GM19463 (cell line): Measurements from ENCODE around the gene OR5H15.
"Not testable (repeated sequence)": the region's sequence is repeated elsewhere in the genome, so short reads cannot be mapped to it uniquely, and the experiment has no call there.

Source experiments
- ATAC-seq: cut with Tn5 transposase; IDR thresholded peaks from one replicate; pipeline ENCODE4 v1.9.1; 2021; ENCODE audit warnings: mild to moderate bottlenecking, moderate library complexity; ENCODE audit not compliant: unreplicated experiment

Gene OR5H15

DNA sequence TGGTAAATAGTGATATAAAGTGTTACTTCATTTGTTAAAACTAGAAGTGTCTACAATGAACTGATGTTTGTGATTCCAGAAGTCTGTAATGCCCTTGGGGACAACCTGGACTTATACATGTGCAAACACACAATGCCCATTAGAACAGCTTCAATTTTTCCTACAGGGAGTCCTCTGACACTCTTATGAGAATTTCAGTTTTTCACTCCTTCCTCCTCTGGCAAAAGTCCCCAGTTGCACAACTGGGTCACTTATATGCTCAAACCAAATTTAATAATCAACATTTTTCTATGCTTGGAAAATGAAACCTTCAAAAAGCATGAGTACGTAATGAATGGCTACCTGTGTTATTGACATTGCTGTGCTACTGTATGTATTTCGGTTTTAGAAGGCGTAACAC is at the start of gene OR5H15:
Gene OR5H15 (plus strand): TSS at position 301 of the 400 bp plus-strand sequence. CDS start 2,004 bp downstream, outside the sequence.
- ATAC-seq: no peak

DNA sequence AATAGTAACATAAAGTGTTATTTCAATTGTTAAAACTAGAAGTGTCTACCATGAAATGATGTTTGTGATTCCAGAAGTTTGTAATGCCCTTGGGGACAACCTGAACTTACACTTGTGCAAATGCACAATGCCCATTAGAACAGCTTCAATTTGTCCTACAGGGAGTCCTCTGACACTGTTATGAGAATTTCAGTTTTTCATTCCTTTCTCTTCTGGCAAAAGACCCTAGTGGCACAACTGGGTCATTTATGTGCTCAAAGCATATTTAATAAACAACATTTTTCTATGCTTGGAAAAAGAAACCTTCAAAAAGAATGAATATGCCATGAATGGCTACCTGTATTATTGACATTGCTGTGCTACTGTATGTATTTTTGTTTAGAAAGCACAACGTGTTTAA is 36.1 kb upstream of the OR5H15 start, which contains the start of gene OR5H1:
Gene OR5H1 (plus strand): TSS at position 301 of the 400 bp plus-strand sequence. CDS start 1,977 bp downstream, outside the sequence.
- ATAC-seq: no peak

DNA sequence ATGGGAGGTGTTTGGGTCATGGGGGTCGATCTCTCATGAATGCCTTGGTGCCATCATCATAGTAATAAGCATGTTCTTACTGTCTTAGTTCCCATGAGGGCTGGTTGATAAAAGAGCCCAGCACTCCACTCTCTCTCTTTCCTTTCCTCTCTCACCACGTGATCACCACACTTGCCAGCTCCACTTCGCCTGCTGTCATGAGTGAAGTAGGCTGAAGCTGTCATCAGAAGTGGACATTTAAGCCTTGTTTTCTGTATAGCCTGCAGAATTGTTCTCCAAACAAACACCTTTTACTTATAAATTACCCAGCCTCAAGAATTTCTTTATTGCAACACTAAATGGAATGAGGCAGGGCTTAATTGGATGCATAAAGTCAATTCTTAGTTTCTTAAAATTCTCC is 29.9 kb upstream of the OR5H15 start:
- no peak for ATAC-seq

DNA sequence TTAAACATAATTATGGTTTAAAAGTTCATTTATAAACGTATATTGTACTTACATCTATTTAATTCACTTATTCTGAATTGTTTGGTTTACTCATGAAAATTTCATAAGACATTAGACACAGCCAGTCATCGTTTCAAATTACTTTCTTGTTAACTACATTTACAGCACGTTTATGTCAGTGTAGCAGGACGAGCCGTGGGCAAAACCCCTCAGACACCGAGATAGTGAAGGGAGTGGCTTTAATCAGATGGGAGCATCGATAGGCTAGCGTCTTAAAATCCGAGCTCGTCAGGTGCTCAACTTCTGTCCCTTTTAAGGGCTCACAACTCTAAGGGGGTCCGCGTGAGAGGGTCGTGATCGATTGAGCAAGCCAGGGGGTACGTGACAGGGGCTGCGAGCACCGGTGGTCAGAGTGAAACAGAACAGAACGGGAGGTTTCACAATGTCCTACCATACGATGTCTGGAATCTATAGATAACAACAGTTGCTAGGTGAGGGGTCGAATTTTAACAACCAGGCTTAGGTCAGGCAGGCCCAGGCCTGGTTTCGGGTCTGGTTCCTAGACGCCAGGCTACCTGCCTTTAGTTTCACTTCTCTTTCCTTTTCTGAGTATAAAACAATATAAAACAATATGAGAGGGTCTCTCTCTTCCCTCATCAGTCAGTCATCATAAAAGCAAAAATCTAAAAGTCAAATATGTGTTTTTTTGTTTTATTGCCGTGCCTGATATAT is 28.5 kb upstream of the OR5H15 start:
- ATAC-seq: not testable (repeated sequence)

DNA sequence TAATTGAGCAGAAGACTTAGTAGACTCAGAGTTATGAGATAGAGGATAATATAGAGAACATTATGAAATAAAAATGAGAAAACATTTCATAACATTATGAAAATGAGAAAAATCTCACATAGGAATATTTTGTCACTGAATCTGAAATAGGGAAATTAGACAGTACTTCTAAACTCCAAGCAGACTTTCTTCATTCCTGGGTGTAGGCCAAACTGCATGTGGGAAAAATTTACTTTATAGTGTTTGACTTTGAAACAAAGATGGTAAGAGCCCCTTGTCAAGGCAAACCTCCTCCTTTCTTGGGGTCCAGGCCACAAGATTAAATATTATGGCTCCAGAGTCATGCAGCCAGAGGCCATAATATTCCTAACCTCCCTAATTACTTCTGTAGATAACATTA is 26.0 kb upstream of the OR5H15 start:
- ATAC-seq: no peak

DNA sequence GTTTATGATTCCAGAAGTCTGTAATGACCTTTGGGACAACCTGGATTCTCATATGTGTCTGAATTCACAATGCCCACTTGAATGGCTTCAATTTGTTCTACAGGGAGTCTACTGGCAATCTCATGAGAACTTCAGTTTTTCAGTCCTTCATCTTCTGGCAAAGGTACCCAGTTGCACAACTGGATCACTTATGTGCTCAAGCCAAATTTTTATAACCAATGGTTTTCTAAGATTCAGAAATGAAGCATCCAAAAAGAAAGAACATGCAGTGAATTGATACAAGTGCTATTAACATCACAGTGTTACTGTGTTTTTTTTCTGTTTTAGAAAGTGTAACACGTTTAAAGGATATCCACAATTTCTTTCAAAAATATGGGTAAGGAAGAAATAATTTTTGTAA is 19.3 kb upstream of the OR5H15 start, which contains the start of gene OR5H14:
Gene OR5H14 (plus strand): TSS at position 301 of the 400 bp plus-strand sequence. CDS start 1,907 bp downstream, outside the sequence.
- no peak for ATAC-seq

DNA sequence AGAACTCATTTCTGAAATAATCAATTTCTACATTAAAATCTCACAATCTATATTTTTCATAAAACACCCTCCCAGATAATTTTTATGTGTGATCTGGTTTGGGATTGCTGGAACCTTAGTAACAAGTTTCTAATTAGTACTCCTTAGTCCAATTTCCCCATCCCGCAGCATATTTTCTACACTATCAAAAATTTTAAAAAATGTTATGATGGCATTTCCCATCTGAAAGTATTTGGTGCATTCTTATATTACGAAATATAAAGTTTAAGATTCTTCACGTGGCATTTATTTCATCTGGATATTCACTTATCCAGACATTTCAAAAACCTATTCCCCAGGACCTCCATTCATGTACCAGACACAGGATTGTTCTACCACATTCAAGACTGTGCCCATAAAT is 17.7 kb upstream of the OR5H15 start:
- no peak for ATAC-seq

DNA sequence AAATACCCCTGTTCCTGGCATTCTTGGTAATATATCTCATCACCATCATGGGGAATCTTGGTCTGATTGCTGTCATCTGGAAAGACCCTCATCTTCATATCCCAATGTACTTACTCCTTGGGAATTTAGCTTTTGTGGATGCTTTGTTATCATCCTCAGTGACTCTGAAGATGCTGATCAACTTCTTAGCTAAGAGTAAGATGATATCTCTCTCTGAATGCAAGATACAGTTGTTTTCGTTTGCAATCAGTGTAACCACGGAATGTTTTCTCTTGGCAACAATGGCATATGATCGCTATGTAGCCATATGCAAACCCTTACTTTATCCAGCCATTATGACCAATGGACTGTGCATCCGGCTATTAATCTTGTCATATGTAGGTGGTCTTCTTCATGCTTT is 17.0 kb upstream of the OR5H15 start:
- not testable (repeated sequence) for ATAC-seq

DNA sequence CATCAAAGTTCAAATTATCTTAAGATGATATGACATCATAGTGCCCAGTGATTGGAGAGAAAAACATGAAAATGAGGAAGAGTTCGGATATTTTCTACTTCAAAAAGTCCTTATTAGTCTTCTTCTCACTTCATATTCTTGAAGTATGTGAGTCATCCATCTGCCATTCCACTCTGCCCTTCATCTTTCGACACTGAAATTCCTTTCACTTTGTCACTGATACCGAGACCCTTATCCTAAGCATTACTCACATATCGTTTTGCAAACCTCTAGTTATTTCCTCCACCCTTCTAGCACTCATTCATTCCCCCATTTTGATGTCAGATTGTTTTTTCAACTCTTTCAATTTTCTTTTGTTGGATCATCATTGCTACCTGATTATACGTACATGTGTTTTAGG is 15.3 kb upstream of the OR5H15 start:
- ATAC-seq: no peak

DNA sequence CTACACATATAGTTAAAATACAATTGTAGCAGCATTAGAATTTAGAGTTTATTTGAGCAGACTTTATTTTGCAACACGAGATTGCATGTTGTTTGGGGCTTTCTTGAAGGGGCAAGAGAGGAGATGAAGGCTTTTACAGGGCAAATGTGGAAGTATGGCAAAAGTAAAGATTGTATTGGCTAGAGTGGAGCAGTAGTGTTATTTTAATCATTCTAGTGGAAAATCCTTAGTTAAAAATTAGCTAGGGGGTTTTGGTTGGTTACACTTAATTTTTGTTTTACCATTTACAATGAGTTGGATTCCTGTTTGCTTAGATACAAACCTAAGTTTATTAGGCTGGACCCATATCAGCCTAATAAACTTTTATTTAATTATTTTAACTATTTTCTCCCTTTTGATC is 4.6 kb downstream of the OR5H15 start:
- ATAC-seq: no peak

DNA sequence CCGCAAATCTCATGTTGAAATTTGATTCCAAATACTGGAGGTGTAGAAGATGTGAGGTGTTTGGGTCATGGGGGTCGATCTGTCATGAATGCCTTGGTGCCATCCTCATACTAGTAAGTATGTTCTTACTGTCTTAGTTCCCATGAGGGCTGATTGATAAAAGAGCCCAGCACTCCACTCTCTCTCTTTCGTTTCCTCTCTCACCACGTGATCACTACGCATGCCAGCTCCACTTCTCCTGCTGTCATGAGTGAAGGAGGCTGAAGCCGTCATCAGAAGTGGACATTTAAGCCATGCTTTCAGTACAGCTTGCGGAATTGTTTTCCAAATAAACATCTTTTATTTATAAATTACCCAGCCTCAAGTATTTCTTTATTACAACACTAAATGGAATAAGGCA is 6.1 kb downstream of the OR5H15 start:
- ATAC-seq: no peak

DNA sequence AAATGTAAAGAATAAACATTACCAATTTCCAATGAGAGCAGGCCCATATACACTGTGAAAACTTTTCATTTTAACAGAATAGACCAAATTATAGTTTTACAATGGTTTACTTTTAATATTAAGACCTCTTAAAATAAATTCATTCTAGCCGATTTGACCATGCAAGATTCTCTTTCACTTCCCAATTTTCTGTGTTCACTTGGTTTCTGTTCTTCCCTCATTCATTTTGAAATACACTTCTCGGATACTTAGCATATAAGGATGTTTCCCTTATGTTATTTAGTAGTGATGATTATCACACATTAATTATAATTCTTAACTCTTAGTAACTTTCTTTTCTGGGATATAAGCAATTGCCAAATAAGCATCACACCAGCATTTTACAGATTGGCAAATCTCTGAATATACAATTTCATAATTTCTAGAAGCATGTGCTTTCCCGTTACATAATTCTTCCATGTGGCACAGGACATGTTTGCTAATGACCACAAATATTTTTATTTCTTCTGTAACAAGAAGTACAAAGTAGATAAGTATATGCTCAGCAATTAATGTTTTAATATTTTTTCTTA is 13.9 kb downstream of the OR5H15 start:
- ATAC-seq: no peak

DNA sequence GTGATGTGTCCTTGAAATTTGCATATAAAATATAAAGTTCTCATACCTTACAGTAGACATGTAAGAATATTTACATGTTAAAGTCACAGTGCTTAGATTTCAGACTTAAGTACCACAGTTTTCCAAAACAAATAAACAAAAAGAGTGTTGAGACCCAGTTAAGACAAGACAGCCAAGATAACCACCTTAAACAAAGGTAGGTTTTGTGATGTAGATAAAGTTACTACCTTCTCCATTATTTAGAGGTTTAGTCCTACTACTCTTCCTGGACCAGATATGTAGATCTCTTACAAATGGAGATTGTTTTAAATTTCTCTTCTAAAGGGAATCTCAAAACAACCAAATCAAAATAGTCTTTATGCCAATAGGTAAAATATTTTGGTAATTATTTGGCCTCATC is 15.7 kb downstream of the OR5H15 start:
- no peak for ATAC-seq

DNA sequence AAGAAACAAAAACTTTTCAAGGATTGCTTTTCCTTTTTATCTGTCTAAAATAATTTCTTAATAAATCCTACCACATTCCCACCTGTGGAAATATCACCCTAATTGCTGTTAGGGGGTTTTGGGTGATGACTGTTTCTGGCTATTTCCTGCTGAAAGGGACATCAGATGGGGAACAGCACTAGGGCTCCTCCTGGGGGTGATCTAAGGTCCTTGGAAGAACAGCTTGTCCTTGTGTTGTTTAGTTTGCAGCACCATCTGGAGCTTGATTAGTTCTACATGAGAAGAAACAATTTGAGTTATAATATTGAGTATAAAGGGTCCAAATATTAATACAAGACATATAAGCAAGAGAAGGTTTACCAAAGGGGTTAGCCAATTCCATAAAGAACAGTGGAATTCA is 18.7 kb downstream of the OR5H15 start:
- no peak for ATAC-seq

DNA sequence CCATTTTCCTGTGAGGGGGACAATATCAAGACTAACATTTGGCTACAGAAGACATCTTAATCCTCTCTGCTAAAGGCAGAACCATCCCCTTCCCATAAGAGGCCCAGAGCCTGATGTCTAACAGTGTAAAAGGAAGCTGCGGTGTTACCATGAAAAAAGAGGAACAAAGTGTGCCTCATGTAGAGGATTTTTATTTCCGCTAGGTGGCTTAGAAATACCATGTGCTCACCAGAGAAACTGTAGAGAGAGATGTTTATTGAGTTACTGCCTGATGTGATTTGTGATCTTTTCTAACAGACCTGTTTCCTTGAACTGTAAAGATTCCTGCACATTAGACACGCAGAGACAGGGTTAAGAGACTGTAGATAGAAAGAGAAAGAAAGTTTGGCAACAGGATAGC is 22.0 kb downstream of the OR5H15 start:
- peak; percentile 50 for ATAC-seq

DNA sequence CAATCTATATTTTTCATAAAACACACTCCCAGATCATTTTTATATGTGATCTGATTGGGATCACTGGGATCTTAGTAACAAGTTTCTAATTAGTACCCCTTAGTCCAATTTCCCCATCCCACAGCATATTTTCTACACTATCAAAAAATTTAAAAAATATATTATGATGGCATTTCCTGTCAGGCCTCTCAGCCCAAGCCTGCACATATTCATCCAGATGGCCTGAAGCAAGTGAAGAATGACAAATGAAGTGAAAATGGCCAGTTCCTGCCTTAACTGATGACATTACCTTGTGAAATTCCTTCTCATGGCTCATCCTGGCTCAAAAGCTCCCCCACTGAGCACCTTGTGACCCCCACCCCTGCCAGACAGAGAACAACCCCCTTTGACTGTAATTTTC is 24.4 kb downstream of the OR5H15 start:
- ATAC-seq: not testable (repeated sequence)

DNA sequence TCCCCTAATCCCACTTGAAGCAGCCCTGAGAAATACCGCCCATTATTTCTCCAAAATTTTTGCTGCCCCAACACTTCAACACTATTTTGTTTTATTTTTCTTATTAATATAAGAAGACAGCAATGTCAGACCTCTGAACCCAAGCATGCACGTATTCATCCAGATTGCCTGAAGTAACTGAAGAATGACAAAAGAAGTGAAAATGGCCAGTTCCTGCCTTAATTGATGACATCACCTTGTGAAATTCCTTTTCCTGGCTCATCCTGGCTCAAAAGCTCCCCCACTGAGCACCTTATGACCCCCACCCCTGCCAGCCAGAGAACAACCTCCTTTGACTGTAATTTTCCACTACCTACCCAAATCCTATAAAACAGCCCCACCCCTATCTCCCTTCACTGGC is 29.8 kb downstream of the OR5H15 start:
- ATAC-seq: not testable (repeated sequence)

DNA sequence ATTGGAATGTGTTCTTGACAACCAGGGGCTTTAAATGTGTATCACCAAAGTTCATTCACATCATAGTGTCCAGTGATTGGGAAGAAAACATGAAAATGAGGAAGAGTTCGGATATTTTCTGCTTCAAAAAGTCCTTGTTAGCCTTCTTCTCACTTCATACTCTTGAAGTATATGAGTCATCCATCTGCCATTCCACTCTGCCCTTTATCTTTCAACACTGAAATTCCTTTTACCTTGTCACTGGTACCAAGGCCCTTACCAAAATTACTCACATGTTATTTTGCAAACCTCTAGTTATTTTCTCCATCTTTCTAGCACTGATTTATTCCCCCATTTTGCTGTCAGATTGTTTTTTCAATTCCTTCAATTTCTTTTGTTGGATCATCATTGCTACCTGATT is 32.5 kb downstream of the OR5H15 start:
- ATAC-seq: no peak

DNA sequence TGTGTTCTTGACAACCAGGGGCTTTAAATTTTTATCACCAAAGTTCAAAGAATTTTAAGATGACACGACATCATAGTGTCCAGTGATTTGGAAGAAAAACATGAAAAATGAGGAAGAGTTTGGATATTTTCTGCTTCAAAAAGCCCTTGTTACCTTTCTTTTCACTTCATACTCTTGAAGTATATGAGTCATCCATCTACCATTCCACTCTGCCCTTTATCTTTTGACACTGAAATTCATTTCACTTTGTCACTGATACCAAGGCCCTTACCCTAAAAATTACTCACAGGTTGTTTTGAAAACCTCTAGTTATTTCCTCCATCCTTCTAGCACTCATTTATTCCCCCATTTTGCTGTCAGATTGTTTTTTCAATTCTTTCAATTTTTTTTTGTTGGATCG is 42.7 kb downstream of the OR5H15 start:
- no peak for ATAC-seq

DNA sequence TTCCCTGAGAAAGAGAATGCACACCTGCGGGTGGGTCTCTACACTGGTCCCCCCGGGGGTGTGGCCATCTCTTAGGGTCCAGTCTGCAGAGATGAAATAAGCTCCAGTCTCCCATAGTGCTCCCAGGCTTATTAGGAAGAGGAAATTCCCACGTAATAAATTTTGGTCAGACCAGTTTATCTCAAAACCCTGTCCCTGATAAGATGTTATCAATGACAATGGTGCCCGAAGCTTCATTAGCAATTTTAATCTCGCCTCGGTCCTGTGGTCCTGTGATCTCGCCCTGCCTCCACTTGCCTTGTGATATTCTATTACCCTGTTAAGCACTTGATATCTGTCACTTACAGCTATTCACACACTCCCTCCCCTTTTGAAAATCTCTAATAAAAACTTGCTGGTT is 46.8 kb downstream of the OR5H15 start:
- ATAC-seq: no peak

DNA sequence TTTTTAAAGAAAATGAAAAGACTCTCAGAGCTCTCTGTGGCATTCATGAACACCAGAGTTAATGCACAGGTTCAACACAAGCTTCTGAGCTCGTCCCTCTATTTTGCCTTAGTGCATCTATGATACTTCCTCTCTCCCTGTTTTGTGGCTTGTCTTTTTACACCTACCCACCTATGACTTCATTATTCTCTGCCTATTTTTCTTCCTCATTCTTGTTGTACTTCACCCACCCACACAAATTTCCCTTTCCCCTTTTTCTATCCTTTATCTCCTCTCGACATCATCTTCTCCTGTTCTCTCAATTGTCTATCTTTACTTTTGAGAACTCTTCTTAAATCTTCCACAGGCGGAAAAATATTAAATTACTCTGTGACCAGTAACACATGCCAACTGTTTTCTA is 48.6 kb downstream of the OR5H15 start:
- no peak for ATAC-seq
